ENCODE results near the gene CDS1.

- no peak for TF ChIP-seq POLR2AphosphoS5 (IDR thresholded peaks at IDR 0.05; ENCODE audit: low read depth, low read length)
- TF ChIP-seq PAX5 (IDR thresholded peaks at IDR 0.05; ENCODE audit: insufficient read depth, low read length, severe bottlenecking): no peak
- no peak for TF ChIP-seq POLR2A (IDR thresholded peaks at IDR 0.05; ENCODE audit: low read depth, low read length)
- no peak for TF ChIP-seq TAF1 (IDR thresholded peaks at IDR 0.05; ENCODE audit: low read depth, low read length)
Observed at GRCh38 chr4:84691800-84692199, 108.9 kb downstream of the CDS1 start.
